ENCODE measurements around the gene INAFM2.
A peak's percentile ranks its signal among the peaks of the same experiment; 100 is the strongest.

INAFM2 gene

GRCh38 chr15:40354408-40355171 lies 31.1 kb downstream of the INAFM2 start:
- Histone ChIP-seq H3K4me1 (ENCODE audit: low read length) (0 out of 2 replicates have a peak, but pooled peaks cover 5% of the 10 kb centered on the region), H3K4me2 (ENCODE audit: low read depth, low read length) (no peak overlapping the region)

GRCh38 chr15:40355976-40356585 lies 32.6 kb downstream of the INAFM2 start:
- 0 out of 2 replicates have a peak, but pooled peaks cover 5% of the 10 kb centered on the region for H3K4me1 ChIP-seq (ENCODE audit: low read length)
- H3K27me3 ChIP-seq (replicated peaks; ENCODE audit: insufficient read depth, low read length): peaks cover 4% of the 10 kb centered on the region; the same call in 1 of the 2 replicates
- TF ChIP-seq EZH2 (optimal IDR thresholded peaks at IDR 0.05; ENCODE audit: low read depth, low read length) (no peak), EZH2phosphoT487 (IDR thresholded peaks at IDR 0.05; ENCODE audit: low read length) (no peak), CTCF (IDR thresholded peaks at IDR 0.05; ENCODE audit: low read length) (no peak)
- no peak overlapping the region for H2AFZ ChIP-seq (ENCODE audit: low read length)
- no peak for DNase-seq
- no peaks in the 10 kb centered on the region for H3K79me2 ChIP-seq (ENCODE audit: low read length)
- H4K20me1 ChIP-seq (ENCODE audit: insufficient read depth, low read length): no peaks in the 10 kb centered on the region
- no peaks in the 10 kb centered on the region for H3K9me3 ChIP-seq (replicated peaks; ENCODE audit: insufficient read depth, low read length)
- no peak overlapping the region for H3K9ac ChIP-seq (ENCODE audit: low read length)
- no peaks in the 10 kb centered on the region for H3K9me2 ChIP-seq (replicated peaks; ENCODE audit: insufficient read depth, low read length)
- no peaks in the 10 kb centered on the region for H3K36me3 ChIP-seq (replicated peaks; ENCODE audit: insufficient read depth, low read length)
- no peak overlapping the region for H3K27ac ChIP-seq (ENCODE audit: low read length)
- H3K4me2 ChIP-seq (ENCODE audit: low read depth, low read length): no peak overlapping the region
- peaks cover 2% of the 10 kb centered on the region; the same call in 1 of the 2 replicates for H3F3A ChIP-seq (ENCODE audit: insufficient read depth, low read length)
- H3K4me3 ChIP-seq (ENCODE audit: low read length): no peak overlapping the region

More at GRCh38 chr15:40354408-40355171, 31.1 kb downstream of the INAFM2 start:
- no peak overlapping the region for H3K4me3 ChIP-seq (ENCODE audit: low read length)
- H3K9me2 ChIP-seq (replicated peaks; ENCODE audit: insufficient read depth, low read length): no peaks in the 10 kb centered on the region
- H3K9ac ChIP-seq (ENCODE audit: low read length): no peak overlapping the region
- H2AFZ ChIP-seq (ENCODE audit: low read length): no peak overlapping the region
- TF ChIP-seq CTCF (IDR thresholded peaks at IDR 0.05; ENCODE audit: low read length): peak; percentile 32
- no peak for TF ChIP-seq EZH2phosphoT487 (IDR thresholded peaks at IDR 0.05; ENCODE audit: low read length)
- no peak for TF ChIP-seq EZH2 (optimal IDR thresholded peaks at IDR 0.05; ENCODE audit: low read depth, low read length)
- no peaks in the 10 kb centered on the region for H3K9me3 ChIP-seq (replicated peaks; ENCODE audit: insufficient read depth, low read length)
- H3F3A ChIP-seq (ENCODE audit: insufficient read depth, low read length): peaks cover 2% of the 10 kb centered on the region; the same call in 1 of the 2 replicates
- no peaks in the 10 kb centered on the region for H3K36me3 ChIP-seq (replicated peaks; ENCODE audit: insufficient read depth, low read length)
- H4K20me1 ChIP-seq (ENCODE audit: insufficient read depth, low read length): no peaks in the 10 kb centered on the region
- H3K79me2 ChIP-seq (ENCODE audit: low read length): no peaks in the 10 kb centered on the region
- peaks cover 4% of the 10 kb centered on the region; the same call in 1 of the 2 replicates for H3K27me3 ChIP-seq (replicated peaks; ENCODE audit: insufficient read depth, low read length)
- no peak overlapping the region for H3K27ac ChIP-seq (ENCODE audit: low read length)
- DNase-seq: no peak

- Histone ChIP-seq H3K9me2 (replicated peaks; ENCODE audit: insufficient read depth, low read length) (no peaks in the 10 kb centered on the region), H3K36me3 (replicated peaks; ENCODE audit: insufficient read depth, low read length) (no peaks in the 10 kb centered on the region), H2AFZ (ENCODE audit: low read length) (no peak overlapping the region), H3K4me3 (ENCODE audit: low read length) (0 out of 2 replicates have a peak overlapping the region, but pooled peaks have one; percentile 74), H3F3A (ENCODE audit: insufficient read depth, low read length) (peaks cover 2% of the 10 kb centered on the region; the same call in 1 of the 2 replicates), H4K20me1 (ENCODE audit: insufficient read depth, low read length) (no peaks in the 10 kb centered on the region), H3K4me1 (ENCODE audit: low read length) (0 out of 2 replicates have a peak, but pooled peaks cover 5% of the 10 kb centered on the region), H3K27me3 (replicated peaks; ENCODE audit: insufficient read depth, low read length) (peaks cover 4% of the 10 kb centered on the region; the same call in 1 of the 2 replicates), H3K9ac (ENCODE audit: low read length) (no peak overlapping the region), H3K4me2 (ENCODE audit: low read depth, low read length) (peak overlapping the region; percentile 100; the same call in 1 of the 2 replicates), H3K79me2 (ENCODE audit: low read length) (no peaks in the 10 kb centered on the region), H3K27ac (ENCODE audit: low read length) (no peak overlapping the region), H3K9me3 (replicated peaks; ENCODE audit: insufficient read depth, low read length) (no peaks in the 10 kb centered on the region)
- TF ChIP-seq EZH2phosphoT487 (IDR thresholded peaks at IDR 0.05; ENCODE audit: low read length): no peak
- TF ChIP-seq EZH2 (optimal IDR thresholded peaks at IDR 0.05; ENCODE audit: low read depth, low read length): no peak
- no peak for TF ChIP-seq CTCF (IDR thresholded peaks at IDR 0.05; ENCODE audit: low read length)
- no peak for DNase-seq
Measured at GRCh38 chr15:40357246-40357645, 33.8 kb downstream of the INAFM2 start.
